ENCODE measurements around the gene CTPS2. TPM values are rescaled to one million over a fixed set of nuclear protein-coding genes. Genes with fewer than 3 reads are reported as not detected.
A peak's percentile ranks its signal among the peaks of the same experiment; 100 is the strongest.
"Not testable (repeated sequence)": the region's sequence is repeated elsewhere in the genome, so short reads cannot be mapped to it uniquely, and the experiment has no call there.

CTPS2 gene
- total RNA-seq (10 to 100 TPM; 10.2 to 15.7 TPM), polyA plus RNA-seq (ENCODE audit: insufficient read length in 6 of 6) (10 to 100 TPM; 47.7 to 56.5 (median 50.3) TPM)
- long read RNA-seq, donor 1, partial matches to known transcripts, result 21 of 27 reads
- long read RNA-seq, donor 1, other reads (novel, unspliced or antisense), result 0 of 27 reads
- long read RNA-seq, donor 2, partial matches to known transcripts, result 0 of 6 reads
- long read RNA-seq, donor 2, other reads (novel, unspliced or antisense), result 0 of 6 reads
- long read RNA-seq, donor 3, transcript CTPS2-201 (19 exons, 3,629 nt), result major isoform, 7 of 7 reads
- long read RNA-seq, donor 3, partial matches to known transcripts, result 0 of 7 reads
- long read RNA-seq, donor 3, other reads (novel, unspliced or antisense), result 0 of 7 reads
- long read RNA-seq, donor 4, partial matches to known transcripts, result 1 of 5 reads
- long read RNA-seq, donor 4, other reads (novel, unspliced or antisense), result 1 of 5 reads
- long read RNA-seq, donor 5, partial matches to known transcripts, result 0 of 3 reads
- long read RNA-seq, donor 5, other reads (novel, unspliced or antisense), result 0 of 3 reads
- long read RNA-seq, donor 6, partial matches to known transcripts, result 0 of 5 reads
- long read RNA-seq, donor 6, other reads (novel, unspliced or antisense), result 0 of 5 reads
- long read RNA-seq, donor 7, partial matches to known transcripts, result 0 of 4 reads
- long read RNA-seq, donor 7, other reads (novel, unspliced or antisense), result 0 of 4 reads
- long read RNA-seq, donor 8, partial matches to known transcripts, result 26 of 29 reads
- long read RNA-seq, donor 8, other reads (novel, unspliced or antisense), result 0 of 29 reads
- long read RNA-seq, donor 9, result 0 reads
- long read RNA-seq, donor 10, partial matches to known transcripts, result 1 of 2 reads
- long read RNA-seq, donor 10, other reads (novel, unspliced or antisense), result 1 of 2 reads
- long read RNA-seq, donor 11, partial matches to known transcripts, result 0 of 3 reads
- long read RNA-seq, donor 11, other reads (novel, unspliced or antisense), result 0 of 3 reads
- long read RNA-seq, donor 12, partial matches to known transcripts, result 0 of 3 reads
- long read RNA-seq, donor 12, other reads (novel, unspliced or antisense), result 0 of 3 reads

- peak within 1 kb of the TSS; percentile 71 to 81 for H3K27ac ChIP-seq
- peaks cover 0 to 10% of the 10 kb centered on the region in 2 donors for H3K27me3 ChIP-seq
- peak within 1 kb of the TSS; percentile 54 to 65 for H3K4me3 ChIP-seq
- intact Hi-C loops (cut with DNase I), result no loop called here
- no peaks in the 10 kb centered on the region for H3K36me3 ChIP-seq
- ATAC-seq, result peak; percentile 94
- DNase-seq, result peak; percentile 58 to 90 (median 72)
- no peaks in the 10 kb centered on the region for H3K4me1 ChIP-seq
- no peak for TF ChIP-seq CTCF (IDR thresholded peaks at IDR 0.05)
- H3K9me3 ChIP-seq, result no peaks in the 10 kb centered on the region
These were observed at the start of gene CTPS2 for GRCh38 chrX:16712548-16713155. CTPS2 (minus strand) TSS chrX:16712669; CDS start chrX:16702902, 9,767 bp downstream.

- H3K36me3 ChIP-seq, result peaks cover 5 to 43% of the 10 kb centered on the region in 2 donors
- H3K9me3 ChIP-seq, result not testable (repeated sequence)
These were observed 49.0 kb upstream of the CTPS2 start for GRCh38 chrX:16761500-16761899.

GRCh38 chrX:16756724-16757123, 44.3 kb upstream of the CTPS2 start:
- H3K9me3 ChIP-seq, result no peaks in the 10 kb centered on the region
- H3K4me3 ChIP-seq, result no peak overlapping the region
- TF ChIP-seq CTCF (IDR thresholded peaks at IDR 0.05), result no peak
- H3K4me1 ChIP-seq, result no peaks in the 10 kb centered on the region
- DNase-seq (no peak), ATAC-seq (no peak)
- no peak overlapping the region for H3K27ac ChIP-seq
- intact Hi-C loops (cut with DNase I), result no loop called here
- peaks cover 5 to 69% of the 10 kb centered on the region in 2 donors for H3K36me3 ChIP-seq
- H3K27me3 ChIP-seq, result no peaks in the 10 kb centered on the region

More at GRCh38 chrX:16761500-16761899, 49.0 kb upstream of the CTPS2 start:
- H3K27ac ChIP-seq; H3K27me3 ChIP-seq; H3K4me1 ChIP-seq; DNase-seq; ATAC-seq; H3K4me3 ChIP-seq; intact Hi-C loops (cut with DNase I): not testable (repeated sequence)

- Histone ChIP-seq H3K27ac (no peak overlapping the region), H3K36me3 (peaks cover 0 to 63% of the 10 kb centered on the region in 2 donors), H3K27me3 (no peaks in the 10 kb centered on the region), H3K9me3 (no peaks in the 10 kb centered on the region), H3K4me1 (no peaks in the 10 kb centered on the region), H3K4me3 (no peak overlapping the region)
- ATAC-seq (no peak), DNase-seq (no peak)
- intact Hi-C loops (cut with DNase I), result no loop called here
- TF ChIP-seq CTCF (IDR thresholded peaks at IDR 0.05), result no peak
These were observed 41.5 kb upstream of the CTPS2 start for GRCh38 chrX:16754019-16754418.

- Histone ChIP-seq H3K9me3 (no peaks in the 10 kb centered on the region), H3K36me3 (peaks cover 0 to 61% of the 10 kb centered on the region in 2 donors), H3K27me3 (no peaks in the 10 kb centered on the region), H3K27ac (no peak overlapping the region), H3K4me1 (no peaks in the 10 kb centered on the region), H3K4me3 (no peak overlapping the region)
- TF ChIP-seq CTCF (IDR thresholded peaks at IDR 0.05), result no peak
- intact Hi-C loops (cut with DNase I), result no loop called here
- ATAC-seq (no peak), DNase-seq (no peak)
These were observed 37.7 kb upstream of the CTPS2 start for GRCh38 chrX:16750136-16750535.

Data from left lung (tissue), 14 donors.